ENCODE results near the gene ACSL1.
"Not testable (repeated sequence)": the region's sequence is repeated elsewhere in the genome, so short reads cannot be mapped to it uniquely, and the experiment has no call there.

Gene ACSL1

DNA sequence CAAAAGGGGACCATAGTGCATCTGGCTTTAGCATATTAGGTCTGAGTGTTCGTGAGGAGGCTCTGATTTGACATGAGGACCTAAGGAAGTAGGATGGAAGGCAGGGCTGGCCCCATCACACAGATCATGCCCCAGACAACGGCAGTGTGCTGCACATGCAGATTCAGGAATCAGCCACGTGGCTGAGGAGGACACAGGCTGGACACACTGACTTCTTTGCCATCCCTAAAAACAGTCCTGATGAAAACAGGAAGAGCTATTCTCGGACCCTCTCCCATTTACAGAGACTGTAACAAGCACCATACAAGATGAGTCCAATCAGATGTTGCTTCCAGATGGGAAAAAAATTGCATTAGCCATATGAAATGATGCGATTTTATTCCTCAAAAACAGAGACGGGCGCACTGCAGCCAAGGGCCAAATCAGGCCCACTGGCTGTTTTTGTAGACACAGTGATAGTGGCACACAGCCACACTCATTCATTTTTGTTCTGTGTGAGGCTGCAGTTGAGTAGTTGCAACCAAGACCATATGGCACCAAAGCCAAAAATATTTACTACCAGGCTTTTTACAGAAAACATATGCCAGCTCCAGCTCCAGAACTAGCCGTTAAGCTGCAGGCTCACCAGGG lies 41.0 kb downstream of the ACSL1 start:
- no peak for DNase-seq

DNA sequence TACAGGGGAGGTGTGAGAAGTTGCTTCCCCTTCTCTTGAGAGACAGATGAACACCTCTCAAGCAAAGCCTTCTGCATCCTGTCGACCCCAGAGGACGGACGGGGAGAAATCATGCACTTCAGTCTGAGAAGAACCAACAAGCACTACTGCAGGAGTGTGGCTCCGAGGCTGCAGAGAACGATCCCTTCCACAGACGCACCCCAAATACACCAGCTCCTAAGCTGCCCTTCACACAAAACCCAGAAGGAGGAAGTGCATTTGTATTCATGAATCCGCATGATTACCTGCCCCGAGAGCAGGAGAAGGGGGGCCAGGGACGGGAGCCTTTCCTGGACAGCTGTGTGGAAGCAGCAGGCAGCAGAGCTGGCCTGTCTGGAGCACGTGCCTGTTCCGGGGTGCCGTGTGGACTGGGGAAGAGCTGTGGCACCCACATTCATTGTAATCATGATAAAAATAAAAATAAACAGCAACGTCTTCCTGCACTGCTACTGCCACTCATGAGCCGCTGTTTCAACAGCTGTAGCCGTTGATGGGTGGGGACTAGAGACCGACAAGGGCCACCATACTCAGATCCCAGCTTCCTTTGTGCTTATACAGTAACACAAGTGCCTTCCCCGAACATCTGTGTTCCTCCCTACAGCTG lies 42.9 kb downstream of the ACSL1 start:
- DNase-seq, result no peak

DNA sequence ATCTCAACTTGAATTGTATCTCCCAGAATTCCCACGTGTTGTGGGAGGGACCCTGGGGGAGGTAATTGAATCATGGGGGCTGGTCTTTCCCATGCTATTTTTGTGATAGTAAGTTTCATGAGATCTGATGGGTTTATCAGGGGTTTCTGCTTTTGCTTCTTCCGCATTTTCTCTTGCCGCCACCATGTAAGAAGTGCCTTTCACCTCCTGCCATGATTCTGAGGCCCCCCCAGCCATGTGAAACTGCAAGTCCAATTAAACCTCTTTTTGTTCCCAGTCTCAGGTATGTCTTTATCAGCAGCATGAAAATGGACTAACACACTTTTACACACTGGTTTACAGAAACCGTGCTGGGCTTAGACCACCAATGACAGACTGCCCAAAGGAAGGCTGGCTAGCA lies 46.6 kb downstream of the ACSL1 start:
- not testable (repeated sequence) for DNase-seq

- no peak for DNase-seq
Measured at GRCh38 chr4:184778325-184778724, 47.4 kb downstream of the ACSL1 start.

- no peak for DNase-seq
Measured at GRCh38 chr4:184776821-184777220, 48.9 kb downstream of the ACSL1 start.

- DNase-seq, result no peak
Measured at GRCh38 chr4:184775854-184776555, 49.8 kb downstream of the ACSL1 start.

DNA sequence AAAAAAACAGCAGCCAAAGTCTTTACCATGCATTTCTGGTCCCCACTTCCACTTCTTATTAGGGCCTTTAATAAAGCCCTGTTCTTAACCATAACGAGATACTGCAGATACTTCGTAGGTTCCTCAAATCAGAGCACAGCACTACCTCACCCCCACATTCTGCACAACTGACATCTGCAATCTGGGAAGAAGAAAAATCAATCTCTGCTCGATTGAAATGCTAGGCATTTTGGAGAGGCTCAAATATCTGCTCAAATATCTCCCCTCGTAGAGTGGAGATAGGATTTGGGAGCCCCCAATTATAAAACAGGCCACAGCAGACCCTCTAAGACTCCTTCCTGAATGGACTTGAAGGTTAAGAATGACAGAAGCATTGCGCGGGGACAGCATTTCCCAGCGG lies 51.6 kb downstream of the ACSL1 start:
- no peak for DNase-seq

- DNase-seq, result no peak
Measured at GRCh38 chr4:184771416-184771815, 54.4 kb downstream of the ACSL1 start.

- no peak for DNase-seq
Measured at GRCh38 chr4:184769141-184769765, 56.5 kb downstream of the ACSL1 start.

GRCh38 chr4:184768296-184768695 lies 57.5 kb downstream of the ACSL1 start:
- DNase-seq, result no peak

- DNase-seq, result no peak
Measured at GRCh38 chr4:184766446-184766845, 59.3 kb downstream of the ACSL1 start.

- DNase-seq, result no peak
Measured at GRCh38 chr4:184765473-184766340, 60.1 kb downstream of the ACSL1 start.

DNA sequence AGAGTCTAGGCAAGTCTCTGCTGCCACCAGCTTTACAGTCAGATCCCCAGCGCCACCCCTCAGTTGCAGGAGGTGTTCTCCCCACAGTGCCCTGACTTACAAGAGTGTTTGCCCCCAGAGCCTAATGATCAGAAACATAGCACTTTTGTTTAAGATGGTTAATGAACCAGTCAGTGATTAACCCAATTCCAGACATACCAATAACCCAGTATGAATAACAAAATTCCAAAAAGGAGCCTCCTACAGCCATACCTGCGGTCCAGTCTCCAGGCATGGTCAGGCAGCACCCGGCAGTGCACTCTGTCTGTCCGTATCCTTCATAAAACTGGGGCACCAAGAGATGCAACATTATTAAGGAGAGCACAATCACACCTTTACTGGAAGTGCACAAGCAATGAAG lies 61.2 kb downstream of the ACSL1 start:
- no peak for DNase-seq

GRCh38 chr4:184763150-184763780 lies 62.5 kb downstream of the ACSL1 start:
- no peak for DNase-seq

DNA sequence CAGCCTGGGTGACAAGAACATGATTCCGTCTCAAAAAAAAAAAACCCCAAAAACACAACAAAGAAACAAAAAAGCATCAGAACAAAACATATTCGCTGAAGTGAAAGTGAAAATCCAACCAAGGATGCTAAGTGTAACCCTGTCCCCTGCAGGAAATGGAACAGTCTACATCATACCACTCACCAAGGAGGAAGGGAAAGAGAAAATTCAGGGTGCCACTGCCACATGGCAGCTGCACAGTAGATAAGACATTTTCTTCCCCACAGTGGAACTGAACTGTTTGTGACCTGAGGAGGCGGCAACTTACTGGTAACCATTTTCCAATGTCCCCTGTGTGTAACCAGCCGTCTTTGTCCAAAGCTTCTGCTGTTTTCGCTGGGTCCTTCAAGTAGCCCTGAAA lies 63.7 kb downstream of the ACSL1 start:
- peak; percentile 83 for DNase-seq

GRCh38 chr4:184760681-184761080 lies 65.1 kb downstream of the ACSL1 start:
- DNase-seq, result no peak

DNA sequence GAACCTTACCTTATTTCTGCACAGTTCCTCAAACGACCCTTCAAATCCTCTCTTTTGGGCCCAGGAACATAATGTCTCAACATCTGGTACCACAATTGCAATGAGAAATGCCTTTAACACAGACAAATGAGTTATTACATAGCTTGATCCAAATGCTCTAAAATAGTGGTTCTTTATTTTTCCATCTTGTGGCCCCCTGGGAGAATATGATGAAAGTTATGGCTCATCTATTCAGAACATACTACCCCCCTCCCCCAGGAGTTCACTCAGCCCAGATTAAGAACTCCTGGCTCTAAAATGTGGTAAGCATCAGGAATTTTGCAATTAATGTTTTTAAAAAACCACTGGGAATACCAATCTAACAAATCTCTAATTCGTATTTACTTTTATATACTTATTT lies 68.0 kb downstream of the ACSL1 start:
- DNase-seq, result no peak

- peak; percentile 70 for DNase-seq
Measured at GRCh38 chr4:184756399-184756798, 69.4 kb downstream of the ACSL1 start.

GRCh38 chr4:184755278-184755677 lies 70.5 kb downstream of the ACSL1 start:
- DNase-seq, result no peak

GRCh38 chr4:184752496-184753275 lies 73.1 kb downstream of the ACSL1 start:
- no peak for DNase-seq

- DNase-seq, result peak; percentile 95
Measured at GRCh38 chr4:184751585-184751956, 74.2 kb downstream of the ACSL1 start.
